GM19463 (cell line): ENCODE results near the gene CHRNB4.
"Not testable (repeated sequence)": the region's sequence is repeated elsewhere in the genome, so short reads cannot be mapped to it uniquely, and the experiment has no call there.

ENCODE experiments used
- ATAC-seq: cut with Tn5 transposase; IDR thresholded peaks from one replicate; pipeline ENCODE4 v1.9.1; 2021; ENCODE audit warnings: mild to moderate bottlenecking, moderate library complexity; ENCODE audit not compliant: unreplicated experiment

The CHRNB4 gene

DNA sequence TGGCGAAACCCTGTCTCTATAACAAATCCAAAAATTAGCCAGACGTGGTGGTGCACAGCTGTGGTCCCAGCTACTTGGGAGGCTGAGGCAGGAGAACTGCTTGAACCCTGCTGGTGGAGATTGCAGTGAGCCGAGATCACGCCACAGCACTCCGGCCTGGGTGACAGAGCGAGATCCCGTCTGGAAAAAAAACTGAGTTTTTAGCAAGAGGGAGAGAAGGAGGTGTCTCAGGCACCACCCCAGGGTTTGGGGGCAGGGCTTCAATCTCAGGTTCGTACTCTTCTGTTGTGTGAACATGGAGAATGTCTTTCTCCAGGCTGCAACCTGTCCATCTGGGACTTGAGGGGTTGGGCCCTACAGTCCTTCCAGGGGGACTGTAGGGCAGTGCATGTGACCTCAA lies 22.9 kb downstream of the CHRNB4 start:
- ATAC-seq, result no peak

DNA sequence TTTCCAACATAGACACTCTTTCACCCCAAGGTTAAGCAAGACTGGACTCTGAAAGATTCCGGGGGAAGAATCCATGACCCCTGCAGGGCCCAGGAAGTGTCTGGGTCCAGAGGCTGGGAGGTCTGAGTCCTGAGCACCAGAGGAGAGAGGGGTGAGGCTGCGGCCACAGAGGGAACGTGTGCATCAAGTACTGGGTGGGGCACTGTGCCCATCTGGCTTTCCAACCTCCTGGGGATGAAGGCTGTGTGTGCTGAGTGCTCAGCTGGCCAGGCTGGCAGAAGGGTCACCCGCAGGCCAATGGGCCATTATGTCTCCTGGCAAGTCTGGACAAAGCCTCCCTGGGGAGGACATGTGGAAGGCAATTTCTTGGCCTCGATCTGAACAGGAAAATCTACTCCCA lies 23.5 kb downstream of the CHRNB4 start:
- no peak for ATAC-seq

DNA sequence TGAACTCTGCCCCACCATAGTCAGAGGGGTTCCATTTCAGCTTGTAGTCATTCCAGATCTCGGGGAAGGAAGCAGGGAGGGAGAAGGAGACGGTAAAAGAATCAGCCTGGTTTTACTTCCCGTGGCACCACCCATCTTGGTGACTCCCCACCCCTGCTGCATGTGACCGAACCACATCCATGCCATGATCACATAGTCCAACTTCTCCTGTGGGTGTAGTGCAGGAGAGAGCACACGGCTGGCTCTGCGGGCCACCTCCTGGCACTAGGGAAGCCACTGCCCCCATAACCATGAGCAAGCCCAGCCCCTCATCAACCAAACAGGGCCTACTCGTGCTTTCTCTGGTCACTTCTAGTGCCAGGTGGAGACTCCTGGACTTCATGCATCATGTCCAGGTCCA lies 23.9 kb downstream of the CHRNB4 start:
- no peak for ATAC-seq

DNA sequence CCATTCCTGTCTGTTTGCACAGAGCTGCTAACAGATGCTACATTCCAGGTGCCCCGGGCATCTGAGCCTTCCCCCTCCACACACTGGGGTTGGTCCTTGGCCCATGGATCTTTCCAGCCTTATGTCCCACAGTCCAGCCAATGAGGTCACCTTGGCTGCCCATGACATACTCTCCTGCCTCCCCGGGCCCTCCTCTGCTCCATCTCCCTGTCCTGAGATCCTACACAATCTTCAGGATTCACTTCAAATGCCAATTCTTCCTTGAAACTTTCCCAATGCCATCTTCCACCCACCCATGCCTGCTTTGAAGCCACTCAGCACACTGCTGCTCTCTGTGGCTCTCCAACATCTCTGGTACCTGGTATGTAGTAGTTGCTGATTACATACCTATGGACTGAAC lies 24.5 kb downstream of the CHRNB4 start:
- ATAC-seq, result no peak

DNA sequence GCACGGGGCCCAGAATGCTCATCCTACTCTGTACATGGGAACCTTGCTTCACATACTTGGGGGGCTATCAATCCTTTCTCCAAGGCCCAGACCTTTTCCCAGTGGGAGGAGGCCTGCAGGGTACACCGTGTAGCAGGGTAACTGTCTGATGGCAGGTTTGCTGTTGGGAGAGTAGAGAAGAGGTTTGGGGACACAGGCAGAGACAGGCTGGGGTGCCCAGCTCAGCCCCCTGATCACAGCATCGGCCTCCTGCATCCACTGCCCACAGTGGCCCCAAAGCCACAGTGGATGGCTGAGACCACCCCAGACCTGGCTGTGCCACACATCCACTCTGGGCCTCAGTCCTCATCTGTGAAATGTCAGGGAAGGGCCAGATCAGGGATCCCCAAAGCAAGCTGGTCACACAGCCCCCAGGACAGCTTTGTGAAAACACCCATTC lies 25.8 kb downstream of the CHRNB4 start:
- ATAC-seq, result no peak

DNA sequence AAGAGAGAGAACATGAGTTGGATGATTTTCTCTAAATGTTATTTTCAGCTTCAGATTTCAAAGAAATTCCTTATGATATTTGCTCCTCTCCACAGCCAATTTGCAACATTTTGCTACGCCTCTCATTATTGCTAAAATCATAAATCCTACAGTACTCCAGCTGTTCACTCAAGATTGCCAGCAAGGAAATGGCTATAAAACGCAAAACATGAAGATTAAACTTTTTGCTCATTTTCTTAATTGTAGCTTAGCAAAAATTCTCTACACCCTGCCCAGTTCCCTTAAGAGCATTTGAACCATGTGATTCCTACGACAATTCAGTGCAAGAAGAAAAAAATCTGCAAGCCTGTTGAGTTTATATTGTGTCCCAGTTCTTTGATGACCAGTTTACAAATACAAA lies 27.0 kb downstream of the CHRNB4 start:
- no peak for ATAC-seq

DNA sequence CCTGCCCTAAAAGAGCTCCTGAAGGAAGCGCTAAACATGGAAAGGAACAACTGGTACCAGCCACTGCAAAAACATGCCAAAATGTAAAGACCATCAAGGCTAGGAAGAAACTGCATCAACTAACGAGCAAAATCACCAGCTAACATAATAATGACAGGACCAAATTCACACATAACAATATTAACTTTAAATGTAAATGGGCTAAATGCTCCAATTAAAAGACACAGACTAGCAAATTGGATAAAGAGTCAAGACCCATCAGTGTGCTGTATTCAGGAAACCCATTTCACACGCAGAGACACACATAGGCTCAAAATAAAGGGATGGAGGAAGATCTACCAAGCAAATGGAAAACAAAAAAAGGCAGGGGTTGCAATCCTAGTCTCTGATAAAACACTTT lies 31.5 kb downstream of the CHRNB4 start:
- ATAC-seq, result not testable (repeated sequence)

DNA sequence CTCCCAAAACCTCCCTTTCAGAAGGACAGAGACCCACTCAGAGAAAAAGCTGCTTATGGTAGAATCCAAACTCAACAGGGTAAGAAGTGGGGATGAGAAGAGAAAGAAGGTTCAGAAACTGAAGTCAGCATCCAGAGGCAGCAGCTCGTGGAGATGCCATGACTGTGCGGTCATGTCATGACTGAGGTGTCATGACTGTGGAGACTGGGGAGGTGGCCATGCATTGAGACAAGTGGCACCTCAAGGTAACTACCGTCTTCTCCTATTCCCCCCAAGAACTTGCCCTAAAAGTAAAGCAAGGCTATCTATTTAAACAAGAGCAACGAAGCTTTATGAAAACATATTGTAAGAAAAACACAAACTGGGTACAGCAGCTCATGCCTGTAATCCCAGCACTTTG lies 35.3 kb downstream of the CHRNB4 start:
- no peak for ATAC-seq

DNA sequence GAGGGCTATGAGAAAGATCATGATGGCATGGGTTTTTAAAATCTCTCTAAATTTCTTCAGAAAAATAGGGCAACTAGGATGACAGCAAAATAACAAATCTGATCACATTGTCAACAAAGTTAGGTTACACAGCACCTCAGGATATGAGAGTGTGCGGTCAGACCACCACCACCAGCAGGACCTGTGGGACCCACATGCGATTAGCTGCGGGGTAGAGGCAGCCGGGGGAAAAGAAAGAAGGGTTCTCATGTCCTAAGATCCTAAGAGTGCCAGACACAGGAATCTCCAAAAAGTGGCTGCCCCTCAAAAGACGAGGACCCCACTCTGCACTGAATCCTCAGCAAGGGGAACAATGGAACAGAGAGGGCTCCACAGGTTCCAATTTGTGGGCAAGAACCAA lies 35.8 kb downstream of the CHRNB4 start:
- ATAC-seq, result no peak

DNA sequence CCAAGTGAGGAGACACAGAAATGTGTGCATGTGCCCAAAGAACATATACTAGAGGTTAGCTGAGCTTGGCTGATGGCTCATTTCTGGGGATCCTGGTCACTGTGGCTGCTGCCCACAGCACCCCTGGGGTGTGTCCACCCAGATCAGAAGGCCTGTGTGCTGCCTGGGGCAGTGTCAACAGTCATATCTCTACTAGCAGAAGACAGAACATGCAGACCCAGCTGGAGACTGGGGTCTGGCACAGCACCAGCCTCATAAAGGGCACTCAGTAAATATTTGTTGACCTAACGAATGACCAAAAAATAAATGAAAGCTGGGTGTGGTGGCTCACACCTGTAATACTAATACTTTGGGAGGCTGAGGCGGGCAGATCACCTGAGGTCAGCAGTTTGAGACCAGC lies 36.6 kb downstream of the CHRNB4 start:
- ATAC-seq, result no peak

DNA sequence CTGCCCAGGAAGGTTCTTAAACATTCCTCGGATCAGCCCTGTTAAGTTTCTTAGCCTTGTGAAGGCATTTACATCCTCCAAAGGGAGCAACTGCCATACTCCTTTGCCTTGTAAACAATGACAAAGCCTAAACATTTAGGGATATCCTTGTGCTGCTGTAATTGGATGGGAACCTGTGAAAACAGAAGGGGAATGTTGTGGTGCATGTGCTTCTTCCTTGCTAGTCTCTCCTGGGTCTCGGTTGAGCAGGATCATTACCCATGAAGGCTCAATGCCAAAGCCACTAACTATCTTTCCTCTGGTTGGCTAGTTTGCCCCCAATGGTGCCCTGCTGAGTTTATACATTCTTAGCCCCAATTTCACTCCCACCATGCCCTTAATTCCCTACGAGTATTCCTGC lies 37.5 kb downstream of the CHRNB4 start:
- ATAC-seq, result no peak

DNA sequence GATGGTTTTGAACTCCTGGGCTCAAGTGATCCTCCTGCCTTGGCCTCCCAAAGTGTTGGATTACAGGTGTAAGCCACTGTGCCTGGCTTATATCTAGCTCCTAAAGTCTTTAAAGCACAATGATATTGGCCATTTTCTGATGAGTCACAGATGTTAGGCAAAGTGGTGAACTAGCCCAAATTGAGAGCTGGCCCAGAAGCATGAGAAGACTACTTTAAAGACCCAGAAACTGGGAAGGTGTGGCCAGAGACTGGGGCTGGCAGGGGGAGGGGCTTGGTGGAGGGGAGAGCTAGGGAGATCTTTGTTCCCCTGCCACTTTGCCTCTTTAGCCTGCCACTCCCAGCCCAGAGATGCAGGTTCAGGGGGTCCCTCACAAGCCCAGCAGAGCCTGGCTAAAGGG lies 41.8 kb downstream of the CHRNB4 start:
- no peak for ATAC-seq

DNA sequence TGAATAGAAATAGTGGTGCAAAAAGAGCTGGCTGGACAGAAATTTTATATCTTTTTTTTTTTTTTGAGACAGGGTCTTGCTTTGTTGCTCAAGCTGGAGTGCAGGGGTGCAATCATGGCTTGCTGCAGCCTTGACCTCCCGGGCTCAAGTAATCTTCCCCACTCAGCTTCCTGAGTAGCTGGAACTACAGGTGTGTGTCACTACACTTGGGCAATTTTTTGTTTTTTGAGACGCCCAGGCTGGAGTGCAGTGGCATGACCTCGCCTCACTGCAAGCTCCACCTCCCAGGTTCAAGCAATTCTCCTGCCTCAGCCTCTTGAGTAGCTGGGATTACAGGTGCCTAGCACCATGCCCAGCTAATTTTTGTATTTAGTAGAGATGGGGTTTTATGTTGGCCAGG lies 42.7 kb downstream of the CHRNB4 start:
- ATAC-seq, result no peak

DNA sequence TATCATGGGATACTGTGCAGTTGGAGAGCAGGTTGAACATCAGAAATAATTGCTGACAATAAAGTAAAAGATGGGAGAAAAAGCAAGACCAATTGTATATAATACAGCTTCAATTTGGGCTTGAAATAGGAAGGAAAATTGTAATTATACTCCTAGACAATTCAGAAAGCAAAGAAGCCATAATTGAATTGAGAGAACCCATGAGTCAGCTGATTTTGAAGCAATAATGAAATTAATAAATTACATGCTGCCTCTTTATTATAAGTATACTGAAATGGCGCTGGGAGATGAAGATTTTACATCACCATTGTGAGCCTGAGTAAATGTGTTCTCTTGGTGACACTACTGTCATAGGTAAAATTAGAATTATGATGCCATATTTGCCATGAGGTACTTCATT lies 43.4 kb downstream of the CHRNB4 start:
- no peak for ATAC-seq

DNA sequence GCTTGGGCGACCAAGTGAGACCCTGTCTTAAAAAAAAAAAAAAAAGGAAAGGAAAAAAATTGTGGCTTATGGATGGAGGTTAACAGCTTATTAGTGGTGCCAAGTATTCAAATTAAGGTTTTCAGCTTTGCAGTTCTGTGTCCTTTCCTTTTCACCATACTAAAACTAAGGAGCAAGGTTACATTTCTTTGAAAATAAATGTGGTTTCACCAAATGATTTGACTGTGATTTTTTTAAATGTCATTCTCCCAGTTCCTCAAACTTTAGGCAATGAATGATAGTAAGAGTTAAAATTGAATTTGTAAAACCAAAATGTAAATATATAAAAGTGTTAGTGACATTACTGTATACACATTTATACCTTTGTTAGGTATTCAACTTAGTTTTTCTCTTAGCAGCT lies 66.1 kb downstream of the CHRNB4 start:
- no peak for ATAC-seq
